Inferior parietal cortex (tissue), 1 donor: ENCODE data around the gene RFX7.
A peak's percentile ranks its signal among the peaks of the same experiment; 100 is the strongest.

ENCODE experiments used
- DNase-seq: peaks from one replicate; pipeline ENCODE4 v3.0.0-alpha.2; 2016; ENCODE audit errors: extremely low spot score

Gene RFX7

DNA sequence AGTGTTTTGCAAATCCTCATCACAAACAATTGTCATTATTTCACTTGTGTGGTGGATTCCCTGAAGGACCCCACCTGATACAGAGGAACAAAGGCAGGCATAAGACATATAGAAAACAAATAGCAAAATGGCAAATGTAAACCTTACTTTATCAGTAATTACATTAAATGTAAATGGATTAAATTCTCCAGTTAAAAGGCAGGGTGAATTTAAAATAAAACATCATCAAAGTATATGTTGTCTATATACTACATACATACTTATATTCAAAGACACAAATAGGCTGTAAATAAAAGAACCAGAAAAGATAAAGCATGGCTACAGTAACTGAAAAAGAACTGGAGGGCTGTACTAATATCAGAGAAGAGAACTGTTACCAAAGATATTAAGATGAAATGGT, 117.3 kb downstream of the RFX7 start:
- DNase-seq = no peak

GRCh38 chr15:56124391-56124790, 119.3 kb downstream of the RFX7 start:
- no peak for DNase-seq

GRCh38 chr15:56105855-56106254, 137.8 kb downstream of the RFX7 start:
- no peak for DNase-seq

DNA sequence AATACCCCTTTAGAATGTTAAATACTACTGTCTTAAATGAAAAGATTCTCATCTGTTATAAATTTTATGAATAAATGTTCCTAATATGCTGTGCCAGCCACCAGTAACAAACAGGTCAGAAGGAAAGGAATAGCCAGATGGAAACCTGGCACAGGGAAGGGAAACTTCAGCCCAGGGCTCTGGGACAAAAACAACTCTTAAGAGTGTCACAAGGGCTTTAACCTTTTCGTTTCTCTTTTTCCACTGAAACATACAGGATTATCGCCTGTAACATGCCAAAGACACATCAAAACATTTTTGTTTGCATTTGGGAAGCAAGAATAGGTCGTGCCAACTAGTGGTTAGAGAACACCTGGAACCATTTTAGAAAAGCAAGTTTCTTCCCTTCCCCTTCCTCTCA, 141.2 kb downstream of the RFX7 start:
- no peak for DNase-seq

DNA sequence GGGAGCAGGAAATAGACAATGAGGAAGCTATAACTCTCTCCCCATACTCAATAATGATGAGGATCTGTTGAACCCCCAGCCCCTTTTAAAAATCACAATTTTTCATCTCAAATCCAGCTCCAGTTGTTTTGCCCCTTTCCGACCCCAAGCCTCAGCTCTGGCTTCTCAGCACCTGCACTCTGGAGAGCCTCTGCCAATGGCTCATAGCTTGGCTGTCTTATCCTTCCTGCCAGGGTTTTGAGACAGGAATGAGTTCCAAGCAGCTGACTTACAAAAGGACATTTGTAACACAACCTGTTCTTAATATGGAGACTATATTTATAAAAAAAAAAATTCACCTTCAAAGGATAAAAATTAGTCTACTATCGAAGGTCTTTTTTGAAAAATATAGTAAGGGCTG, 144.4 kb downstream of the RFX7 start:
- DNase-seq = no peak

DNA sequence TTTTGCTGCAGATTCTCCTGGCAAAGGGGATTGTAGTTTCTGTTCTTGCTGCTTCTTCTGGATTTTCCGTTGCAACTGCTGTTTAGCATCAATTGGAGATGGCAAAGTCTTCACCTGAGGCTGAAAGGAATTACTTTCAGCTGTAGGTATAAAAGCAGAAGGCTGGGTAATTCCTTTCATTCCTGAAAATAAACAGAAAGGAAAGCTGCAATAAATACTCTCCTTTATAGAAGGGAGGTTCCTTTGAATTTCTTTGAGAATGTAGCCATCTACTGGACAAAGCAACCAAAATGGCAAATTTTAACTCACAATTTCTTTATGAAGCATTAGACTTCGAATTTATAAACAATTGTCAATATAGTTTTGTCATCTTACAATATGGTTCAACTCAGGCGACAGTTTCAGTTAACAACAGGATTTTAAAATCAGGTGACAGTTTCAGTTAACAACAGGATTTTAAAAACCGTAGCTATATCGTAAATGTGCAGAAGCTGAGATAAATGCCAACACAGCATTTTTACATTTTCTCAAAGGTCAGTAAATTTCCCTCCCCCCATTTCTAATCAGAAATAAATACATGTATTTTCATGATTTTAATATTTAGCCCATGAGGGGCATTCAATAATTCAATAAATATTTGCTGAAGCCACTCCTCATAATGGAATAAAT, 145.3 kb downstream of the RFX7 start:
- DNase-seq = peak; percentile 29

DNA sequence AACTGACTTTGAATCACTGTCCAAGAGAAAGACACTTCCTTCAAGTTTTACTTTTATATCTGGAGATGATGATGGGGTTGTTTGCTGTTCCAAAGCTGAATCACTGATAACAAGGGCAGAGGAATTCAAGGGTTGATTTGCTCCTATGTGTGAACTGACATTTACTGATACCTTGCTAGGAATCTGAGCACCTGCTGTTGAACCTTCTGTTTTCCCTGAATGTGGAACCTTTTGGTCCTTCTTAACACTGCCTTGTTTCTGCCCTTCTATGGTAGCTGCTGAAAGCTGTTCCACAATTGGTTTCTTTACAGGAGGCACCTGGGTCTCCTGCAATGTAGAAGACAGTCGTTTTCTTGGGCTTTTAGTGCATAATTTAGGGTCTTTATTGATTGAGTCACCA, 148.3 kb downstream of the RFX7 start:
- no peak for DNase-seq

GRCh38 chr15:56094171-56094570, 149.5 kb downstream of the RFX7 start:
- no peak for DNase-seq

GRCh38 chr15:56088389-56088788, 155.3 kb downstream of the RFX7 start:
- no peak for DNase-seq

- no peak for DNase-seq
These were observed 157.1 kb downstream of the RFX7 start for GRCh38 chr15:56086566-56086965.

- DNase-seq = no peak
These were observed 161.4 kb downstream of the RFX7 start for GRCh38 chr15:56082263-56082761.

GRCh38 chr15:56077081-56077480, 166.6 kb downstream of the RFX7 start:
- no peak for DNase-seq

GRCh38 chr15:56076640-56077039, 167.0 kb downstream of the RFX7 start:
- no peak for DNase-seq

GRCh38 chr15:56074481-56075265, 169.0 kb downstream of the RFX7 start:
- DNase-seq = no peak

DNA sequence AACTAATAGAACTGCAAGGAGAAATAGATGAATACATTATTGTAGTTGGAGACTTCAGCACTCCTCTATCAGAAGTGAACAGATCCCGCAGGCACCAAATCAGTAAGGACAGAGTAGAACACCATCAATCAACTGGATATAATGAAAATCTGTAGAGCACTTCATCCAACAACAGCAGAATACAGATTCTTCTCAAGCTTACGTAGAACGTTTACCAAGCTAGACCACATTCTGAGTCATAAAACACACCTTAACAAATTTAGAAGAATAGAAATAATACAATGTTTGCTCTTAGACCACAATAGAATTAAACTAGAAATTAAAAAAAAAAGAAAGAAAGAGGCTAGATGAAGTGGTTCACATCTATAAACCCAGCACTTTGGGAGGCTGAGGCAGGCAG, 179.5 kb downstream of the RFX7 start:
- no peak for DNase-seq

- no peak for DNase-seq
These were observed 184.0 kb downstream of the RFX7 start for GRCh38 chr15:56059716-56060115.

GRCh38 chr15:56058986-56059385, 184.7 kb downstream of the RFX7 start:
- no peak for DNase-seq

GRCh38 chr15:56056626-56057025, 187.1 kb downstream of the RFX7 start:
- DNase-seq = no peak

DNA sequence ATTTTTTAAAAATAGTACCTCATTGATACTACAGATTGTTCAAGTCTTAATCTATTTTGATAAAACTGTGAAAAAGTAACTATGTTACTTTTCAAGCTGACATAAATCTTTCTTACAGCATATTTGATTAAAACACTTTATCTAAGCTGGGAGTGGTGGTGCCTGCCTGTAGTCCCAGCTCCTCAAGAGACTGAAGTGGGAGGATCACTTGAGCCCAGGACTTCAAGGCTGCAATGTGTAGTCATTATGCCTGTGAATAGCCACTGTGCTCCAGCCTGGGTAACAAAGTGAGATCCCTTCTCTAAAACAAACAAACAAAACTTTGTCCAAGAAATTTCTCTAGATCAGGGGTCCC, 190.7 kb downstream of the RFX7 start:
- DNase-seq = no peak

- DNase-seq = peak; percentile 65
These were observed 191.2 kb downstream of the RFX7 start for GRCh38 chr15:56052395-56053045.

- DNase-seq = no peak
These were observed 192.0 kb downstream of the RFX7 start for GRCh38 chr15:56051676-56052075.

- DNase-seq = no peak
These were observed 194.1 kb downstream of the RFX7 start for GRCh38 chr15:56049577-56049976.

- DNase-seq = no peak
These were observed 196.3 kb downstream of the RFX7 start for GRCh38 chr15:56047354-56047753.
